ENCODE measurements around the gene SORBS1. TPM values are rescaled to one million over a fixed set of nuclear protein-coding genes. Genes with fewer than 3 reads are reported as not detected.

The SORBS1 gene
- total and polyA plus RNA-seq, 4 donors = 33.2 to 71.3 (median 44.1) TPM

GRCh38 chr10:95474228-95475002 lies 86.8 kb downstream of the SORBS1 start (continued):
- TF ChIP-seq ATF3 (IDR thresholded peaks at IDR 0.05) = peak; percentile 36
- no peak for TF ChIP-seq TAF1 (conservative IDR thresholded peaks at IDR 0.05)
- peak; percentile 41 for TF ChIP-seq FOXA2 (IDR thresholded peaks at IDR 0.05)
- peak; percentile 11 for TF ChIP-seq FOXA1 (IDR thresholded peaks at IDR 0.05)
- TF ChIP-seq SP1 (IDR thresholded peaks at IDR 0.05) = peak; percentile 96
- peak; percentile 83 for TF ChIP-seq NR2F2 (IDR thresholded peaks at IDR 0.05)

GRCh38 chr10:95472304-95473088 lies 88.7 kb downstream of the SORBS1 start:
- H3K36me3 ChIP-seq (ENCODE audit: control insufficient read depth in 4 of 4, insufficient read depth in 3 of 4, low read depth in 1 of 4, low read length in 3 of 4) = no peaks in the 10 kb centered on the region
- 44% methylated on average over 13 of the region's 13 CpGs for WGBS
- TF ChIP-seq GABPA (IDR thresholded peaks at IDR 0.05 in 1 of 2, conservative IDR thresholded peaks at IDR 0.05 in 1 of 2) (no peak), CTCF (IDR thresholded peaks at IDR 0.05; ENCODE audit: low read depth, low read length, missing input control) (no peak), RXRA (IDR thresholded peaks at IDR 0.05) (peak; percentile 91 to 92), EGR1 (IDR thresholded peaks at IDR 0.05; ENCODE audit: low read depth in 2 of 2) (no peak), YY1 (IDR thresholded peaks at IDR 0.05) (peak; percentile 94), ATF3 (IDR thresholded peaks at IDR 0.05) (no peak), SP1 (IDR thresholded peaks at IDR 0.05) (peak; percentile 80), MAX (IDR thresholded peaks at IDR 0.05) (peak; percentile 19), REST (IDR thresholded peaks at IDR 0.05) (no peak), HNF4G (IDR thresholded peaks at IDR 0.05) (peak; percentile 30), FOXA1 (IDR thresholded peaks at IDR 0.05) (no peak), NR2F2 (IDR thresholded peaks at IDR 0.05) (peak; percentile 79), TAF1 (conservative IDR thresholded peaks at IDR 0.05) (peak; percentile 15), ZBTB33 (IDR thresholded peaks at IDR 0.05) (peak; percentile 62), FOXA2 (IDR thresholded peaks at IDR 0.05) (no peak), JUND (IDR thresholded peaks at IDR 0.05) (peak; percentile 41 to 78), RAD21 (IDR thresholded peaks at IDR 0.05) (peak; percentile 40 to 48), HNF4A (conservative IDR thresholded peaks at IDR 0.05) (peak; percentile 71 to 72)
- no peaks in the 10 kb centered on the region for H3K9me3 ChIP-seq (ENCODE audit: control insufficient read depth in 4 of 4, low read length in 3 of 4)
- H3K4me1 ChIP-seq (ENCODE audit: control insufficient read depth in 4 of 4, insufficient read depth in 4 of 4, low read length in 3 of 4) = peaks cover 16 to 70% (median 51%) of the 10 kb centered on the region in 4 donors
- no peaks in the 10 kb centered on the region for H3K27me3 ChIP-seq (ENCODE audit: control insufficient read depth in 4 of 4, insufficient read depth in 4 of 4, low read length in 3 of 4)
- no peak for DNase-seq (ENCODE audit: low spot score)
- H3K4me3 ChIP-seq (ENCODE audit: low read depth in 1 of 3, low read length in 3 of 3) = no peak overlapping the region
- H3K9ac ChIP-seq (ENCODE audit: low read depth in 1 of 2, low read length in 2 of 2) = peak overlapping the region; percentile 51 to 53
- peak overlapping the region; percentile 58 to 70 for H3K27ac ChIP-seq (ENCODE audit: low read depth in 1 of 2, low read length in 2 of 2)

Measured in liver (tissue), 9 donors.